ENCODE data around the gene PPCDC.

- TF ChIP-seq CTCF (IDR thresholded peaks at IDR 0.05; ENCODE audit: borderline replicate concordance, extremely low read depth, low read length, poor library complexity, severe bottlenecking) (no peak), EZH2 (IDR thresholded peaks at IDR 0.05; ENCODE audit: borderline replicate concordance, low read depth, low read length, severe bottlenecking) (no peak)
These were observed 43.9 kb downstream of the PPCDC start for GRCh38 chr15:75067123-75067830.
